Measurements from ENCODE around the gene GPRIN2.

GPRIN2 gene

GRCh38 chr10:46543466-46544377 is 12.7 kb downstream of the GPRIN2 start:
- no peak overlapping the region for H3K4me3 ChIP-seq (ENCODE audit: low read depth, low read length)
- TF ChIP-seq CTCF (IDR thresholded peaks at IDR 0.05; ENCODE audit: borderline replicate concordance, insufficient read depth, low read depth, low read length) = no peak

GRCh38 chr10:46542567-46543465 is 13.6 kb downstream of the GPRIN2 start:
- no peak overlapping the region for H3K4me3 ChIP-seq (ENCODE audit: low read depth, low read length)
- no peak for TF ChIP-seq CTCF (IDR thresholded peaks at IDR 0.05; ENCODE audit: borderline replicate concordance, insufficient read depth, low read depth, low read length)

GRCh38 chr10:46541735-46542566 is 14.5 kb downstream of the GPRIN2 start:
- TF ChIP-seq CTCF (IDR thresholded peaks at IDR 0.05; ENCODE audit: borderline replicate concordance, insufficient read depth, low read depth, low read length) = no peak
- H3K4me3 ChIP-seq (ENCODE audit: low read depth, low read length) = no peak overlapping the region

- no peak overlapping the region for H3K4me3 ChIP-seq (ENCODE audit: low read depth, low read length)
- TF ChIP-seq CTCF (IDR thresholded peaks at IDR 0.05; ENCODE audit: borderline replicate concordance, insufficient read depth, low read depth, low read length) = no peak
Observed at GRCh38 chr10:46541017-46541661, 15.3 kb downstream of the GPRIN2 start.

GRCh38 chr10:46540412-46541016 is 15.9 kb downstream of the GPRIN2 start:
- H3K4me3 ChIP-seq (ENCODE audit: low read depth, low read length) = no peak overlapping the region
- no peak for TF ChIP-seq CTCF (IDR thresholded peaks at IDR 0.05; ENCODE audit: borderline replicate concordance, insufficient read depth, low read depth, low read length)

Measured in GM12875 (cell line).